Effector CD4-positive, alpha-beta T cell (primary cell): Measurements from ENCODE around the gene CD177.
"Not testable (repeated sequence)": the region's sequence is repeated elsewhere in the genome, so short reads cannot be mapped to it uniquely, and the experiment has no call there.

Experiments
- DNase-seq: peaks from one replicate; pipeline ENCODE4 v3.0.0-alpha.2; 2020

Gene CD177

GRCh38 chr19:43383254-43383653 is 29.8 kb downstream of the CD177 start:
- DNase-seq = not testable (repeated sequence)

GRCh38 chr19:43383759-43384158 is 30.3 kb downstream of the CD177 start:
- not testable (repeated sequence) for DNase-seq

- DNase-seq = not testable (repeated sequence)
Measured at GRCh38 chr19:43390903-43391551, 37.5 kb downstream of the CD177 start.

- not testable (repeated sequence) for DNase-seq
Measured at GRCh38 chr19:43391552-43391935, 38.1 kb downstream of the CD177 start.

GRCh38 chr19:43393501-43393900 is 40.0 kb downstream of the CD177 start:
- DNase-seq = not testable (repeated sequence)

GRCh38 chr19:43395561-43395960 is 42.1 kb downstream of the CD177 start:
- no peak for DNase-seq

GRCh38 chr19:43406297-43406696 is 52.8 kb downstream of the CD177 start:
- no peak for DNase-seq

- no peak for DNase-seq
Measured at GRCh38 chr19:43407416-43408005, 54.0 kb downstream of the CD177 start.

GRCh38 chr19:43408043-43408442 is 54.6 kb downstream of the CD177 start:
- no peak for DNase-seq

GRCh38 chr19:43409415-43409814 is 55.9 kb downstream of the CD177 start:
- no peak for DNase-seq

- DNase-seq = no peak
Measured at GRCh38 chr19:43412441-43412840, 59.0 kb downstream of the CD177 start.
